ENCODE measurements around the gene PDHX.

DNA sequence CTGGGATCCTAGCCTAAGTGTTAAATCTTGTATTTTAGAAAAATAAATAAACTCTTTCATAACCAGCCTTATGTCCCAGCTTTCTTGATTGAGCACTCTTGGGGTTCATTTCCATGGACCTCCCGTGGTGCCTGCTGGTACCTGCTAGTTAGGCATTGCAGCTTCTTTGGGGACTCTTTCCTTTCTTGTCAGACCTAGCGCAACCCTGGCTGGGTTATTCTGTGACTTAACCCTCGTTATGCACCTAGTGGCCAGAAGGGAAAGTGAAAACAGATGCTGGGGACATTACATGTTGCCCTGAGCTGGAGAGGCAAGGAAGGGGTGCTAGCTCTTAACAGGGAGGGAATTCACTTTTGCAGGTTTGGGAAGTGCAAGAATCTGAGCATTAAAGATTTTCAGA is 47.0 kb upstream of the PDHX start:
- no peak for TF ChIP-seq YY1 (IDR thresholded peaks at IDR 0.05)
- no peak for TF ChIP-seq RAD21 (IDR thresholded peaks at IDR 0.05)
- TF ChIP-seq EGR1 (IDR thresholded peaks at IDR 0.05; ENCODE audit: low read depth in 2 of 2) = no peak
- TF ChIP-seq, protein P1, sequence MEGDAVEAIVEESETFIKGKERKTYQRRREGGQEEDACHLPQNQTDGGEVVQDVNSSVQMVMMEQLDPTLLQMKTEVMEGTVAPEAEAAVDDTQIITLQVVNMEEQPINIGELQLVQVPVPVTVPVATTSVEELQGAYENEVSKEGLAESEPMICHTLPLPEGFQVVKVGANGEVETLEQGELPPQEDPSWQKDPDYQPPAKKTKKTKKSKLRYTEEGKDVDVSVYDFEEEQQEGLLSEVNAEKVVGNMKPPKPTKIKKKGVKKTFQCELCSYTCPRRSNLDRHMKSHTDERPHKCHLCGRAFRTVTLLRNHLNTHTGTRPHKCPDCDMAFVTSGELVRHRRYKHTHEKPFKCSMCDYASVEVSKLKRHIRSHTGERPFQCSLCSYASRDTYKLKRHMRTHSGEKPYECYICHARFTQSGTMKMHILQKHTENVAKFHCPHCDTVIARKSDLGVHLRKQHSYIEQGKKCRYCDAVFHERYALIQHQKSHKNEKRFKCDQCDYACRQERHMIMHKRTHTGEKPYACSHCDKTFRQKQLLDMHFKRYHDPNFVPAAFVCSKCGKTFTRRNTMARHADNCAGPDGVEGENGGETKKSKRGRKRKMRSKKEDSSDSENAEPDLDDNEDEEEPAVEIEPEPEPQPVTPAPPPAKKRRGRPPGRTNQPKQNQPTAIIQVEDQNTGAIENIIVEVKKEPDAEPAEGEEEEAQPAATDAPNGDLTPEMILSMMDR (IDR thresholded peaks at IDR 0.05; ENCODE audit: low read depth, low read length, missing input control) = no peak
- TF ChIP-seq SP1 (IDR thresholded peaks at IDR 0.05) = no peak
- TF ChIP-seq JUND (IDR thresholded peaks at IDR 0.05) = no peak
- TF ChIP-seq RXRA (IDR thresholded peaks at IDR 0.05) = no peak
- TF ChIP-seq GABPA (IDR thresholded peaks at IDR 0.05 in 1 of 2, conservative IDR thresholded peaks at IDR 0.05 in 1 of 2) = no peak
- TF ChIP-seq HNF4G (IDR thresholded peaks at IDR 0.05) = no peak
- no peak for TF ChIP-seq TAF1 (conservative IDR thresholded peaks at IDR 0.05)
- TF ChIP-seq, protein P2, sequence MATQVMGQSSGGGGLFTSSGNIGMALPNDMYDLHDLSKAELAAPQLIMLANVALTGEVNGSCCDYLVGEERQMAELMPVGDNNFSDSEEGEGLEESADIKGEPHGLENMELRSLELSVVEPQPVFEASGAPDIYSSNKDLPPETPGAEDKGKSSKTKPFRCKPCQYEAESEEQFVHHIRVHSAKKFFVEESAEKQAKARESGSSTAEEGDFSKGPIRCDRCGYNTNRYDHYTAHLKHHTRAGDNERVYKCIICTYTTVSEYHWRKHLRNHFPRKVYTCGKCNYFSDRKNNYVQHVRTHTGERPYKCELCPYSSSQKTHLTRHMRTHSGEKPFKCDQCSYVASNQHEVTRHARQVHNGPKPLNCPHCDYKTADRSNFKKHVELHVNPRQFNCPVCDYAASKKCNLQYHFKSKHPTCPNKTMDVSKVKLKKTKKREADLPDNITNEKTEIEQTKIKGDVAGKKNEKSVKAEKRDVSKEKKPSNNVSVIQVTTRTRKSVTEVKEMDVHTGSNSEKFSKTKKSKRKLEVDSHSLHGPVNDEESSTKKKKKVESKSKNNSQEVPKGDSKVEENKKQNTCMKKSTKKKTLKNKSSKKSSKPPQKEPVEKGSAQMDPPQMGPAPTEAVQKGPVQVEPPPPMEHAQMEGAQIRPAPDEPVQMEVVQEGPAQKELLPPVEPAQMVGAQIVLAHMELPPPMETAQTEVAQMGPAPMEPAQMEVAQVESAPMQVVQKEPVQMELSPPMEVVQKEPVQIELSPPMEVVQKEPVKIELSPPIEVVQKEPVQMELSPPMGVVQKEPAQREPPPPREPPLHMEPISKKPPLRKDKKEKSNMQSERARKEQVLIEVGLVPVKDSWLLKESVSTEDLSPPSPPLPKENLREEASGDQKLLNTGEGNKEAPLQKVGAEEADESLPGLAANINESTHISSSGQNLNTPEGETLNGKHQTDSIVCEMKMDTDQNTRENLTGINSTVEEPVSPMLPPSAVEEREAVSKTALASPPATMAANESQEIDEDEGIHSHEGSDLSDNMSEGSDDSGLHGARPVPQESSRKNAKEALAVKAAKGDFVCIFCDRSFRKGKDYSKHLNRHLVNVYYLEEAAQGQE (IDR thresholded peaks at IDR 0.05) = no peak
- TF ChIP-seq, protein P3, sequence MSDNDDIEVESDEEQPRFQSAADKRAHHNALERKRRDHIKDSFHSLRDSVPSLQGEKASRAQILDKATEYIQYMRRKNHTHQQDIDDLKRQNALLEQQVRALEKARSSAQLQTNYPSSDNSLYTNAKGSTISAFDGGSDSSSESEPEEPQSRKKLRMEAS (IDR thresholded peaks at IDR 0.05) = no peak
